ENCODE data around the gene BCAP31. TPM values are rescaled to one million over a fixed set of nuclear protein-coding genes. Genes with fewer than 3 reads are reported as not detected.

The BCAP31 gene
- total and polyA plus RNA-seq, 2 donors (not counting 1 experiment from before 2014, with no cell fraction given): 59.5 to 117 TPM

- H3K79me2 ChIP-seq (ENCODE audit: control insufficient read depth, insufficient read depth, low read length): peaks cover 77% of the 10 kb centered on the region
- H3K27ac ChIP-seq (ENCODE audit: low read length in 2 of 2): no peak overlapping the region
- H4K20me1 ChIP-seq (ENCODE audit: control insufficient read depth, insufficient read depth, low read length, poor library complexity, severe bottlenecking): peaks cover 65% of the 10 kb centered on the region
- no peaks in the 10 kb centered on the region for H3K27me3 Mint-ChIP-seq
- TF ChIP-seq CTCF (IDR thresholded peaks at IDR 0.05) (no peak), EZH2 (IDR thresholded peaks at IDR 0.05; ENCODE audit: borderline replicate concordance, insufficient read depth, low read depth, low read length, poor library complexity, severe bottlenecking) (no peak)
- ATAC-seq (ENCODE audit: low read depth): no peak
- no peak overlapping the region for H2AFZ ChIP-seq (ENCODE audit: insufficient read depth, low read depth, low read length, poor library complexity, severe bottlenecking)
- no peak overlapping the region for H3K4me2 ChIP-seq (replicated peaks; ENCODE audit: low read depth, low read length, poor library complexity, severe bottlenecking)
- H3K9me3 ChIP-seq (ENCODE audit: control extremely low read depth in 1 of 3, control insufficient read depth in 2 of 3, insufficient read depth in 1 of 3, low read length in 2 of 3): no peaks in the 10 kb centered on the region
- H3K9me3 Mint-ChIP-seq (ENCODE audit: insufficient read depth): no peaks in the 10 kb centered on the region
- H3K4me1 ChIP-seq (ENCODE audit: control insufficient read depth in 2 of 2, insufficient read depth in 2 of 2, low read length in 2 of 2): peaks cover 10 to 11% of the 10 kb centered on the region in 2 donors
- no peak for DNase-seq
- H3K4me1 Mint-ChIP-seq: peaks cover 16% of the 10 kb centered on the region
- CTCF ChIA-PET: no interaction called here
- WGBS (ENCODE audit: insufficient coverage): no CpG with 5 or more reads among the region's 2 CpGs
- POLR2A ChIA-PET: no interaction called here
- peaks cover 6 to 52% of the 10 kb centered on the region in 2 experiments for H3K36me3 ChIP-seq (replicated peaks in 1 of 2; ENCODE audit: control extremely low read depth in 1 of 2, control insufficient read depth in 1 of 2, extremely low read depth in 1 of 2, insufficient read depth in 2 of 2, low read length in 1 of 2)
- no peak overlapping the region for H3K27ac Mint-ChIP-seq
- H3K9ac ChIP-seq (ENCODE audit: low read length): no peak overlapping the region
- no peak overlapping the region for H3K4me3 ChIP-seq (ENCODE audit: control extremely low read depth in 1 of 5, extremely low read depth in 1 of 5, insufficient read depth in 1 of 5, low read depth in 2 of 5, low read length in 4 of 5)
- H3K4me3 Mint-ChIP-seq: no peak overlapping the region
- intact Hi-C loops (cut with micrococcal nuclease): no loop called here
- no peaks in the 10 kb centered on the region for H3K27me3 ChIP-seq (replicated peaks in 1 of 4; ENCODE audit: control extremely low read depth in 1 of 4, control insufficient read depth in 3 of 4, insufficient read depth in 4 of 4, low read length in 3 of 4)
Measured at GRCh38 chrX:153719238-153719637, 4.9 kb downstream of the BCAP31 start.

- Histone ChIP-seq H3K4me2 (replicated peaks; ENCODE audit: low read depth, low read length, poor library complexity, severe bottlenecking) (no peak overlapping the region), H3K4me1 (ENCODE audit: control insufficient read depth in 2 of 2, insufficient read depth in 2 of 2, low read length in 2 of 2) (peaks cover under 1 to 3% of the 10 kb centered on the region in 2 donors), H3K27me3 (replicated peaks in 1 of 4; ENCODE audit: control extremely low read depth in 1 of 4, control insufficient read depth in 3 of 4, insufficient read depth in 4 of 4, low read length in 3 of 4) (no peaks in the 10 kb centered on the region), H3K36me3 (replicated peaks in 1 of 2; ENCODE audit: control extremely low read depth in 1 of 2, control insufficient read depth in 1 of 2, extremely low read depth in 1 of 2, insufficient read depth in 2 of 2, low read length in 1 of 2) (peaks cover 8 to 59% of the 10 kb centered on the region in 2 experiments), H3K4me3 (ENCODE audit: control extremely low read depth in 1 of 5, extremely low read depth in 1 of 5, insufficient read depth in 1 of 5, low read depth in 2 of 5, low read length in 4 of 5) (no peak overlapping the region), H3K27ac (ENCODE audit: low read length in 2 of 2) (no peak overlapping the region), H3K9me3 (ENCODE audit: control extremely low read depth in 1 of 3, control insufficient read depth in 2 of 3, insufficient read depth in 1 of 3, low read length in 2 of 3) (no peaks in the 10 kb centered on the region), H3K79me2 (ENCODE audit: control insufficient read depth, insufficient read depth, low read length) (peaks cover 72% of the 10 kb centered on the region), H2AFZ (ENCODE audit: insufficient read depth, low read depth, low read length, poor library complexity, severe bottlenecking) (no peak overlapping the region), H4K20me1 (ENCODE audit: control insufficient read depth, insufficient read depth, low read length, poor library complexity, severe bottlenecking) (peaks cover 56% of the 10 kb centered on the region), H3K9ac (ENCODE audit: low read length) (no peak overlapping the region)
- Mint-ChIP-seq H3K4me1 (peaks cover 7% of the 10 kb centered on the region), H3K27ac (no peak overlapping the region), H3K27me3 (no peaks in the 10 kb centered on the region), H3K4me3 (no peak overlapping the region), H3K9me3 (ENCODE audit: insufficient read depth) (no peaks in the 10 kb centered on the region)
- ATAC-seq (ENCODE audit: low read depth) (no peak), DNase-seq (no peak)
- POLR2A ChIA-PET: no interaction called here
- 100% methylated on average over 3 of the region's 9 CpGs for WGBS (ENCODE audit: insufficient coverage)
- TF ChIP-seq EZH2 (IDR thresholded peaks at IDR 0.05; ENCODE audit: borderline replicate concordance, insufficient read depth, low read depth, low read length, poor library complexity, severe bottlenecking) (no peak), CTCF (IDR thresholded peaks at IDR 0.05) (no peak)
- CTCF ChIA-PET: no interaction called here
- intact Hi-C loops (cut with micrococcal nuclease): no loop called here
Measured at GRCh38 chrX:153717445-153717844, 6.7 kb downstream of the BCAP31 start.
